Astrocyte (in vitro differentiated cells and primary cell): ENCODE data around the gene VLDLR. TPM values are rescaled to one million over a fixed set of nuclear protein-coding genes. Genes with fewer than 3 reads are reported as not detected.

Source experiments
- DNase-seq: peaks from one replicate; pipeline ENCODE4 v3.0.0-alpha.2; 2010; ENCODE audit warnings: low read depth
- FAIRE-seq: peaks from 2 replicates; lab custom pipeline; 2011; peaks lifted over from hg19 to GRCh38; lab: Jason Lieb, UNC
- H2AFZ ChIP-seq: 2 replicates; pipeline ENCODE4 v1.6.0; 2012; ENCODE audit warnings: low read depth, low read length, inconsistent platforms
- H3K27ac ChIP-seq: 2 replicates; pipeline ENCODE4 v1.5.1; 2011; ENCODE audit warnings: low read depth, low read length, inconsistent platforms
- H3K27me3 ChIP-seq: 2 replicates; pipeline ENCODE4 v1.6.0; 2011; ENCODE audit warnings: low read length, inconsistent platforms; ENCODE audit not compliant: insufficient read depth
- H3K36me3 ChIP-seq: 2 replicates; pipeline ENCODE4 v1.5.1; 2011; ENCODE audit warnings: low read length, inconsistent platforms; ENCODE audit not compliant: insufficient read depth
- H3K4me1 ChIP-seq: 2 replicates; pipeline ENCODE4 v1.5.1; 2011; ENCODE audit warnings: low read length, inconsistent platforms; ENCODE audit not compliant: insufficient read depth
- H3K4me2 ChIP-seq: 2 replicates; pipeline ENCODE4 v1.6.0; 2012; ENCODE audit warnings: low read length, inconsistent platforms
- H3K4me3 ChIP-seq: 2 replicates; pipeline ENCODE4 v1.5.1; 2011; ENCODE audit warnings: low read depth, mild to moderate bottlenecking, low read length, inconsistent platforms; ENCODE audit not compliant: insufficient read depth
- H3K79me2 ChIP-seq: 2 replicates; pipeline ENCODE4 v1.6.0; 2012; ENCODE audit warnings: mild to moderate bottlenecking, low read length, inconsistent platforms; ENCODE audit not compliant: insufficient read depth
- H3K9ac ChIP-seq: 2 replicates; pipeline ENCODE4 v1.6.0; 2012; ENCODE audit warnings: mild to moderate bottlenecking, low read length, inconsistent platforms
- H3K9me3 ChIP-seq: 2 replicates; pipeline ENCODE4 v1.5.1; 2012; ENCODE audit warnings: low read depth, mild to moderate bottlenecking, low read length, inconsistent platforms; ENCODE audit not compliant: insufficient read depth
- H4K20me1 ChIP-seq: 2 replicates; pipeline ENCODE4 v1.6.0; 2012; ENCODE audit warnings: low read length, inconsistent platforms; ENCODE audit not compliant: insufficient read depth
- H3K27ac Mint-ChIP-seq: one replicate; pipeline ENCODE4 v1.8.0; 2021; ENCODE audit warnings: mild to moderate bottlenecking, mixed read lengths; ENCODE audit not compliant: unreplicated experiment
- H3K27me3 Mint-ChIP-seq: one replicate; pipeline ENCODE4 v1.8.0; 2021; ENCODE audit warnings: low read depth, mixed read lengths; ENCODE audit not compliant: unreplicated experiment
- H3K36me3 Mint-ChIP-seq: one replicate; pipeline ENCODE4 v1.8.0; 2021; ENCODE audit warnings: low read depth, mixed read lengths; ENCODE audit not compliant: unreplicated experiment
- H3K4me1 Mint-ChIP-seq: one replicate; pipeline ENCODE4 v1.8.0; 2021; ENCODE audit warnings: low read depth, mixed read lengths; ENCODE audit not compliant: unreplicated experiment
- H3K4me3 Mint-ChIP-seq: one replicate; pipeline ENCODE4 v1.8.0; 2021; ENCODE audit warnings: mild to moderate bottlenecking, moderate library complexity, mixed read lengths; ENCODE audit not compliant: unreplicated experiment
- H3K9me3 Mint-ChIP-seq: one replicate; pipeline ENCODE4 v1.8.0; 2021; ENCODE audit warnings: mild to moderate bottlenecking, mixed read lengths; ENCODE audit not compliant: unreplicated experiment
- EZH2 ChIP-seq: IDR thresholded peaks from 2 replicates; pipeline ENCODE4 v1.6.1; 2012; ENCODE audit warnings: mild to moderate bottlenecking, low read length, inconsistent platforms; ENCODE audit not compliant: insufficient read depth
- total RNA-seq: library from RNA; stranded (reverse); gene quantifications from 2 replicates; pipeline ENCODE4 v1.2.1, GENCODE V29; 2021
- TF ChIP-seq, protein P1 (sequence below): IDR thresholded peaks from 2 replicates; pipeline ENCODE4 v1.5.1; 2011; ENCODE audit warnings: low read depth, mild to moderate bottlenecking, inconsistent platforms, low read length, moderate library complexity; ENCODE audit not compliant: insufficient read depth

Gene VLDLR
- total RNA-seq, 1 donor from 2014 or later = 63.2 TPM

DNA sequence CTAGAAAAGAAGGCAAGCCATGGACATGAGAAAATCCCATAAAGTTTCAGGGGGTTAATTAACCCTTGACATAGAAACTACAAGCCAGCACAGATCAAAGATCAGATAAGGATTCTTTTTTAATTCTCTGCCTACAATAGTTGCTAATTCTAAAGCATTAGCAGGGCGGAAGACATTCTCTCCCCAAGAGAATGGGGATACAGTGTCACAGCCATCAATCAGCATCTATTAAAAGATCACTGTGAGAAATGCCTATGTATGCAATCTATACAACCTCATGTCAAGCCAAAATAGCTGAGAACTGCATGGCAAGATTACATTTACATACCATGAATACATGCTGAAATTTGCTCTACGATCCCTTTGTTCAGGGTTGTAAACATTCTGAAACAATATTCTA is 14.3 kb downstream of the VLDLR start:
- no peak for FAIRE-seq
- H3K4me3 Mint-ChIP-seq = no peak overlapping the region

DNA sequence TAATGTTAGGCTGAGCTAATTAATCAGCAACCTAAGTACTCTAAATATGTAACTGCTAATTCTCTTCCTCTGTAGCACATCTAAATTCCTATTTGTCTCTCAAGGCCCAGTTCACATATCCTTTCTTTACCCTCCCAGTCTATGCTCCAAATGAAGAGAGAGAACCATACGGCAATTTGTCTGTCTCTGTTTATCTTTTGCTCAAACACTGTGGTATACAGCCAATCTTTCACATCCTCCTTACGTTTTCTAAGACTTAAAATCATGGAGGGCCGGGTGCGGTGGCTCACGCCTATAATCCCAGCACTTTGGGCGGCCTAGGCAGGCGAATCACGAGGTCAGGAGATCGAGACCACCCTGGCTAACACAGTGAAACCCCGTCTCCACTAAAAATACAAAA is 15.8 kb downstream of the VLDLR start:
- no peaks in the 10 kb centered on the region for H3K27me3 ChIP-seq
- H2AFZ ChIP-seq = no peak overlapping the region
- DNase-seq (no peak), FAIRE-seq (no peak)
- H3K9me3 Mint-ChIP-seq = peaks cover 2% of the 10 kb centered on the region
- no peaks in the 10 kb centered on the region for H4K20me1 ChIP-seq
- TF ChIP-seq EZH2 = no peak
- TF ChIP-seq, protein P1, sequence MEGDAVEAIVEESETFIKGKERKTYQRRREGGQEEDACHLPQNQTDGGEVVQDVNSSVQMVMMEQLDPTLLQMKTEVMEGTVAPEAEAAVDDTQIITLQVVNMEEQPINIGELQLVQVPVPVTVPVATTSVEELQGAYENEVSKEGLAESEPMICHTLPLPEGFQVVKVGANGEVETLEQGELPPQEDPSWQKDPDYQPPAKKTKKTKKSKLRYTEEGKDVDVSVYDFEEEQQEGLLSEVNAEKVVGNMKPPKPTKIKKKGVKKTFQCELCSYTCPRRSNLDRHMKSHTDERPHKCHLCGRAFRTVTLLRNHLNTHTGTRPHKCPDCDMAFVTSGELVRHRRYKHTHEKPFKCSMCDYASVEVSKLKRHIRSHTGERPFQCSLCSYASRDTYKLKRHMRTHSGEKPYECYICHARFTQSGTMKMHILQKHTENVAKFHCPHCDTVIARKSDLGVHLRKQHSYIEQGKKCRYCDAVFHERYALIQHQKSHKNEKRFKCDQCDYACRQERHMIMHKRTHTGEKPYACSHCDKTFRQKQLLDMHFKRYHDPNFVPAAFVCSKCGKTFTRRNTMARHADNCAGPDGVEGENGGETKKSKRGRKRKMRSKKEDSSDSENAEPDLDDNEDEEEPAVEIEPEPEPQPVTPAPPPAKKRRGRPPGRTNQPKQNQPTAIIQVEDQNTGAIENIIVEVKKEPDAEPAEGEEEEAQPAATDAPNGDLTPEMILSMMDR = no peak
- no peak overlapping the region for H3K4me3 ChIP-seq
- peaks cover 31% of the 10 kb centered on the region for H3K36me3 Mint-ChIP-seq
- no peak overlapping the region for H3K9ac ChIP-seq
- H3K9me3 ChIP-seq = no peaks in the 10 kb centered on the region
- no peak overlapping the region for H3K4me2 ChIP-seq
- no peak overlapping the region for H3K27ac Mint-ChIP-seq
- H3K79me2 ChIP-seq = no peaks in the 10 kb centered on the region
- no peak overlapping the region for H3K27ac ChIP-seq
- H3K36me3 ChIP-seq = no peaks in the 10 kb centered on the region
- no peaks in the 10 kb centered on the region for H3K4me1 ChIP-seq
- peaks cover 5% of the 10 kb centered on the region for H3K4me1 Mint-ChIP-seq
- H3K27me3 Mint-ChIP-seq = no peaks in the 10 kb centered on the region
- H3K4me3 Mint-ChIP-seq = no peak overlapping the region

More for the DNA sequence above, 14.3 kb downstream of the VLDLR start:
- no peaks in the 10 kb centered on the region for H3K36me3 ChIP-seq
- H3K27me3 ChIP-seq = no peaks in the 10 kb centered on the region
- no peak overlapping the region for H3K4me3 ChIP-seq
- TF ChIP-seq, protein P1 = no peak
- no peak for TF ChIP-seq EZH2
- no peaks in the 10 kb centered on the region for H3K27me3 Mint-ChIP-seq
- H3K36me3 Mint-ChIP-seq = peaks cover 17% of the 10 kb centered on the region
- H3K4me2 ChIP-seq = no peak overlapping the region
- no peak overlapping the region for H3K27ac Mint-ChIP-seq
- no peaks in the 10 kb centered on the region for H4K20me1 ChIP-seq
- H3K9me3 Mint-ChIP-seq = peaks cover 2% of the 10 kb centered on the region
- DNase-seq = no peak
- no peaks in the 10 kb centered on the region for H3K9me3 ChIP-seq
- H3K79me2 ChIP-seq = no peaks in the 10 kb centered on the region
- H2AFZ ChIP-seq = no peak overlapping the region
- no peak overlapping the region for H3K9ac ChIP-seq
- H3K27ac ChIP-seq = no peak overlapping the region
- H3K4me1 ChIP-seq = no peaks in the 10 kb centered on the region
- peaks cover 5% of the 10 kb centered on the region for H3K4me1 Mint-ChIP-seq

DNA sequence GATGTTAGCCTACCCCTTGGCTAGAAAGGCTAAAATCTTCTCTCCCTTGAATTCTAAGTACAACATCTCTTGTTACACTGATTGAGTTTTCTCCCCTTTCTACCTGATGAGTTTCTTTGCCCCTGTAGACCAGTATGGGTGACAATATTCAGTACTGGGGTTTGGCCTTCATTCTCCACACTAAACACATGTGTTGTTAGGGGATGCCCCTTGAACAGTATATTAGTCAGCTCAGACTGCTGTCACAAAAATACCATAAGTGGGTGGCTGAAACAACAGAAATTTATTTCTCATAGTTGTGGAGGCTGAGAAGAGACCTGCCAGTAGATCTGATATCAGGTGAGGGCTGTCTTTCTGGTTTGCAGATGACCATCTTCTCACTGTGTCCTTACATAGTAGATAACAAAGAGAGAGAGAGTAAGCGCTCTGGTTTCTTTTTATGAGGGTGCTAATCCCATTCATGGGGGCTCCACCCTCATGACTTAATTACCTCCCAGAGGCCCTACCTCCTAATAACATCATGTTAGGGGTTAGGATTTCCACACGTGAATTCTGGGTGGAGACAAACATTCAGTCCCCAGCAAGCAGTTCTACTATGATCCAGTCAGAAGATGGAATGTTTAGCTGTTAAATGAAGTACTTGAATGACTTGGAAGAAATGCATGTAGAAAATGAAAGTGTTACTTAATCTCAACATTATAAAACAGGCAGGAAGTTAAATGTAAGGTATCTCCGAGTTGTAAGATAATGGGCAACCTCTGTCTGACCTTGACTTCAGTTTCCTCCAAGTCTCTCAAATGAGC is 17.5 kb downstream of the VLDLR start:
- Histone ChIP-seq H2AFZ (no peak overlapping the region), H4K20me1 (no peaks in the 10 kb centered on the region), H3K4me3 (no peak overlapping the region), H3K27ac (no peak overlapping the region), H3K27me3 (no peaks in the 10 kb centered on the region), H3K9ac (no peak overlapping the region), H3K36me3 (no peaks in the 10 kb centered on the region), H3K9me3 (no peaks in the 10 kb centered on the region), H3K4me2 (no peak overlapping the region), H3K4me1 (no peaks in the 10 kb centered on the region), H3K79me2 (no peaks in the 10 kb centered on the region)
- H3K9me3 Mint-ChIP-seq = peaks cover 2% of the 10 kb centered on the region
- DNase-seq (no peak), FAIRE-seq (no peak)
- TF ChIP-seq EZH2 = no peak
- TF ChIP-seq, protein P1 = no peak
- H3K27me3 Mint-ChIP-seq = no peaks in the 10 kb centered on the region
- H3K4me1 Mint-ChIP-seq = peaks cover 2% of the 10 kb centered on the region
- no peak overlapping the region for H3K27ac Mint-ChIP-seq
- H3K36me3 Mint-ChIP-seq = peaks cover 42% of the 10 kb centered on the region
- H3K4me3 Mint-ChIP-seq = no peak overlapping the region
